Measurements from ENCODE around the gene NPY4R. TPM values are rescaled to one million over a fixed set of nuclear protein-coding genes. Genes with fewer than 3 reads are reported as not detected.
"Not testable (repeated sequence)": the region's sequence is repeated elsewhere in the genome, so short reads cannot be mapped to it uniquely, and the experiment has no call there.

Gene NPY4R, protein sequence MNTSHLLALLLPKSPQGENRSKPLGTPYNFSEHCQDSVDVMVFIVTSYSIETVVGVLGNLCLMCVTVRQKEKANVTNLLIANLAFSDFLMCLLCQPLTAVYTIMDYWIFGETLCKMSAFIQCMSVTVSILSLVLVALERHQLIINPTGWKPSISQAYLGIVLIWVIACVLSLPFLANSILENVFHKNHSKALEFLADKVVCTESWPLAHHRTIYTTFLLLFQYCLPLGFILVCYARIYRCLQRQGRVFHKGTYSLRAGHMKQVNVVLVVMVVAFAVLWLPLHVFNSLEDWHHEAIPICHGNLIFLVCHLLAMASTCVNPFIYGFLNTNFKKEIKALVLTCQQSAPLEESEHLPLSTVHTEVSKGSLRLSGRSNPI
- total RNA-seq = not detected

DNA sequence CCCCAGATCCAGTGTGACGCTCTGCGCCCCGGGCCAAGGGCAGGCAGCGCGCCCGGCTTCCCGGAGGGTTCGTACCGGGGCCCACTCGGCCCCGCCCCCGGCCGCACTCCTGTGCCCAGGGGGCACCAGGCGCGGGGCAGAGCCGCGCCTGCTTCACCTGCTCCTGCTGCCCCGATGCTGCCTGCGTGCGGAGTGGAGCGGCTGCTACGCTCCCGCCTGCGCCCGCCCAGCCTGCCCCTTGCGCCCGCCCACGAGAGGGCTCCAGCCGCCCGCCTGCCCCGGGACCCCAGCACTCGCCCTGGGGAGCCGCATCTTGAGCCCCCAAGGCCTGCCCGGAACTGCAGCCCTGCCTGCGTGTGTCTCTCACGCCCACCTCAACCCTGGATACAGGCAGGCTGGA, at the start of gene NPY4R:
NPY4R (minus strand) TSS at position 194 of the 400 bp plus-strand sequence. CDS start 3,323 bp downstream, outside the sequence.
- peak in 1 of 2 donors; percentile 10 for DNase-seq
- H3K4me3 ChIP-seq (replicated peaks in 1 of 3); H3K27me3 ChIP-seq; H3K4me1 ChIP-seq; H3K36me3 ChIP-seq; H3K9me3 ChIP-seq; H3K27ac ChIP-seq; intact Hi-C loops (cut with DNase I): not testable (repeated sequence)
- WGBS, 2 donors = 0% methylated on average over 2 of the region's 36 CpGs; no CpG with 5 or more reads in 1 of the 2 donors

DNA sequence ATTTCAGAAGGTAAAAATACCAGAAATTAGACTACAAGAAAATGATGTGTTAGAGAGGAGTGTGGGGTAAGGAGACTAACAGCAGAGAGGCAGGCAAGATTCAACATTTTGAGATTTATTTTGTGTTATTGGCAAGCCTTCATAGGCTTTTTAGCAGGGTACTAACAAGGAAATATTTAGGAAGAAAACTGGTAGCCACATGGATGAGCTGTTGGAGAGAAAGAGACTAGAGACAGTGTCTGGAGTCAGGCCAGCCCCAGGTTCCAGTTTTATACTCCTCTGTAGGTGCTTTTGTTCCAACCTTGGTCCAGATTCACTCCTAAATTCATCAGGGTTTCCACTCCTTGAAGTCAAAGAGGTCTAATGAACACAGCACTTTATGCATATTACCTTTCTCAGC, 49.6 kb upstream of the NPY4R start:
- no peaks in the 10 kb centered on the region for H3K36me3 ChIP-seq
- no peak for DNase-seq
- no peaks in the 10 kb centered on the region for H3K27me3 ChIP-seq
- TF ChIP-seq POLR2A (IDR thresholded peaks at IDR 0.05) = no peak
- TF ChIP-seq, protein P1, sequence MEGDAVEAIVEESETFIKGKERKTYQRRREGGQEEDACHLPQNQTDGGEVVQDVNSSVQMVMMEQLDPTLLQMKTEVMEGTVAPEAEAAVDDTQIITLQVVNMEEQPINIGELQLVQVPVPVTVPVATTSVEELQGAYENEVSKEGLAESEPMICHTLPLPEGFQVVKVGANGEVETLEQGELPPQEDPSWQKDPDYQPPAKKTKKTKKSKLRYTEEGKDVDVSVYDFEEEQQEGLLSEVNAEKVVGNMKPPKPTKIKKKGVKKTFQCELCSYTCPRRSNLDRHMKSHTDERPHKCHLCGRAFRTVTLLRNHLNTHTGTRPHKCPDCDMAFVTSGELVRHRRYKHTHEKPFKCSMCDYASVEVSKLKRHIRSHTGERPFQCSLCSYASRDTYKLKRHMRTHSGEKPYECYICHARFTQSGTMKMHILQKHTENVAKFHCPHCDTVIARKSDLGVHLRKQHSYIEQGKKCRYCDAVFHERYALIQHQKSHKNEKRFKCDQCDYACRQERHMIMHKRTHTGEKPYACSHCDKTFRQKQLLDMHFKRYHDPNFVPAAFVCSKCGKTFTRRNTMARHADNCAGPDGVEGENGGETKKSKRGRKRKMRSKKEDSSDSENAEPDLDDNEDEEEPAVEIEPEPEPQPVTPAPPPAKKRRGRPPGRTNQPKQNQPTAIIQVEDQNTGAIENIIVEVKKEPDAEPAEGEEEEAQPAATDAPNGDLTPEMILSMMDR (IDR thresholded peaks at IDR 0.05) = no peak
- H3K4me3 ChIP-seq (replicated peaks in 1 of 3) = no peak overlapping the region
- H3K27ac ChIP-seq = no peak overlapping the region
- intact Hi-C loops (cut with DNase I) = no loop called here
- no peaks in the 10 kb centered on the region for H3K4me1 ChIP-seq
- H3K9me3 ChIP-seq = no peaks in the 10 kb centered on the region

DNA sequence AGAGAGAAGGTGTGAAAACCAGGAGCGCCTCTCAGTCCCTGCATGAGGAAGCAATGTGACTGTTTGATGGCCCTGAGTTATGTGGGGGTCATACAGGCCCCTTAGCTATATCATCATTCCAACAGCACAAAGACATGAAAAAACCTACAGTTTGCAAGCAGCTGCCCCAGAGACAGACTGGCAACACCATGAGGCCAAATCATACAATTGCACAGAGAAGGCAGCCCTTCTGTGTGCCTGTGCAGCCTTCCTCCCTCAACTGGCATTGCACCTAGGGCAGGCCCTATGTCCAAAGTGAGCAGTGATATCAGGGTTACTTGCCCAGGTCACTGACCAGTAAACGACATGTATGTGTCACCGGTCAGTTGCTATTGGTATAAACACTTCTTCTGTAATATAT, 49.1 kb upstream of the NPY4R start:
- no peaks in the 10 kb centered on the region for H3K9me3 ChIP-seq
- no peaks in the 10 kb centered on the region for H3K27me3 ChIP-seq
- no peak for DNase-seq
- no peaks in the 10 kb centered on the region for H3K4me1 ChIP-seq
- H3K27ac ChIP-seq = no peak overlapping the region
- no peak for TF ChIP-seq POLR2A (IDR thresholded peaks at IDR 0.05)
- TF ChIP-seq, protein P1 (IDR thresholded peaks at IDR 0.05) = no peak
- 79 to 85% methylated on average over 3 of the region's 3 CpGs for WGBS, 2 donors
- intact Hi-C loops (cut with DNase I) = no loop called here
- no peaks in the 10 kb centered on the region for H3K36me3 ChIP-seq
- H3K4me3 ChIP-seq (replicated peaks in 1 of 3) = no peak overlapping the region

DNA sequence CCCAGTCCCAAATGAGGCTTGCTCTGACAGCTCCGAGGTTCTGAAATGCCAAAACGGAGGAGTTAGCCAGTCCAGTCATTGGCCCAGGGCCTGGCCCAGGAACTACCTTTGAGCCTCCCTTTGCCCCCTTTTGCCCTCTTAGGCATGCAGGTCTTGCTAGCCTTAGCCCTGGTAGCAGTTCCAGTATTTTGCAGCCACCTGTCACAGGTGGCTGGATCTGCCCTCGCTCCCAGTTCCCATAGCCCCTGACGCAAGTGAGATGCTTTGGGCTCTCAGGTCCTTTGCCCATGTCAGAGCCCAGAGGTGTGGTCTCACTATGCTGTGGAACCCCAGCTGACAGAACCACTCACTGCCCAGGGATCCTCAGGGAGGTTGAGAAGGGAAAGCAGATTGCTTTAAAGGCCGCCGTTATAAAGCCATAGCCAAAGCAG, 48.7 kb upstream of the NPY4R start:
- DNase-seq = no peak
- H3K9me3 ChIP-seq = no peaks in the 10 kb centered on the region
- no peaks in the 10 kb centered on the region for H3K36me3 ChIP-seq
- no peak overlapping the region for H3K27ac ChIP-seq
- intact Hi-C loops (cut with DNase I) = no loop called here
- TF ChIP-seq, protein P1 (IDR thresholded peaks at IDR 0.05) = no peak
- TF ChIP-seq POLR2A (IDR thresholded peaks at IDR 0.05) = no peak
- no peaks in the 10 kb centered on the region for H3K4me1 ChIP-seq
- H3K27me3 ChIP-seq = no peaks in the 10 kb centered on the region
- 74 to 76% methylated on average over 6 of the region's 6 CpGs for WGBS, 2 donors
- no peak overlapping the region for H3K4me3 ChIP-seq (replicated peaks in 1 of 3)

DNA sequence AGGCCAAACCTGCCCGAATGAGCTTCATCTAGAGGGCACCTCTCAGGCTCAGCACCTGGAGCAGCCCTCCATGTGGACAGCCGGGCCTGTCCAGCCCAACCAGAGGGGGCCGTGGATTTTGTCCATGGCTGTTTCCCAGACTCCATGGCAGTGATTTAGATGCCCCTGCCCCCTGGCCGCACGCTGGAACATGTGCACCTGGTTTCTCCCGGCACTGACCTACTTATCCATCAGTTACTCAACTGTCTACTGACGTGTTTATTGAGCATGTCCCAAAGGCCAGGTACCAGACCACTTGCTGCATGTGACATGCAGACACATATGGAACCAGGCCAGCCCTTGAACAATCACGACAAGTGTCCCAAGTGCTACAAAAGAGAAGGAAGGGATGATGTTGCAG, 47.6 kb upstream of the NPY4R start:
- intact Hi-C loops (cut with DNase I); DNase-seq; H3K4me1 ChIP-seq; H3K9me3 ChIP-seq; H3K4me3 ChIP-seq (replicated peaks in 1 of 3); H3K27me3 ChIP-seq; H3K27ac ChIP-seq; H3K36me3 ChIP-seq: not testable (repeated sequence)
- no CpG with 5 or more reads among the region's 8 CpGs for WGBS, 2 donors

DNA sequence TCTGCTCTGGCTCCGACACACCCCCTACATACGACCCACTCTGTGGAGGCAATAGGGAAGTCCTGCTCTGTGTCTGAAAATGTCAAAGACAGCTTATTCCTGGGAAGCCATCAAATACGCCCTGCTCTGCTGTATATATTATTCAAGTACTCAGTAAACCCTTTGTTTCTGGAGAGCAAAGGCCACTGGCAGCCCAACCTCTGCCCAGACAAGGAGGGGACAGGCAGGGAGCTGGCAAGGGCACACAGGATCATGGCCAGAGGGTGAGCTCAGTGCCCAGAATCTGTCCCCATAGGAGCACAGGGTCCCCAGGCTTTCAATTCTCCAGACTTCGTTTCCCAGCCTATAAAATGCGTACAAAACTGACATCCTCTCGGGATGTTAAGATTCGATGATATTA, 47.0 kb upstream of the NPY4R start:
- H3K36me3 ChIP-seq; intact Hi-C loops (cut with DNase I); H3K4me1 ChIP-seq; H3K27ac ChIP-seq; H3K27me3 ChIP-seq; H3K4me3 ChIP-seq (replicated peaks in 1 of 3); H3K9me3 ChIP-seq; DNase-seq: not testable (repeated sequence)
- WGBS, 2 donors = 94 to 100% methylated on average over 1 to 2 of the region's 7 CpGs

DNA sequence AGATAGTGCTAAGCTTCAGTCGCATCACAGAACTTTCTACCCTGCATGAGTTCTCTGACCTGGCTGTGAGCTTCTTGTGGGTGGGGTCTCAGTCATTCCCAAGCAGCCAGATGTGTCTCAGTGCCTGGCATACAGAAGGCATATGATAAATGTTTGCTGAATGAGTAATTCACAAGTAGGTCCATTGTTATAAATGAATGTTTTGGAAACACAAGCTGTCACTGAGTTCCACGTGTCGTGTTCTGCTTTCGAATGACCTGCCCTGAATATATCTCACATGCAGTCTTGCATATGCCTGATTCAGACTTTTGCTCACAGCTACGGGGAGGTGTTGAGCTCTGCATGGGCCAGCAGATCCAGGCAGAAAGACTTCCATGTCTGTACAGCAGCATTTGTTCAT, 46.2 kb upstream of the NPY4R start:
- H3K4me3 ChIP-seq (replicated peaks in 1 of 3); intact Hi-C loops (cut with DNase I); H3K4me1 ChIP-seq; DNase-seq; H3K36me3 ChIP-seq; H3K27me3 ChIP-seq; H3K27ac ChIP-seq; H3K9me3 ChIP-seq: not testable (repeated sequence)
- no CpG with 5 or more reads among the region's 5 CpGs for WGBS, 2 donors

DNA sequence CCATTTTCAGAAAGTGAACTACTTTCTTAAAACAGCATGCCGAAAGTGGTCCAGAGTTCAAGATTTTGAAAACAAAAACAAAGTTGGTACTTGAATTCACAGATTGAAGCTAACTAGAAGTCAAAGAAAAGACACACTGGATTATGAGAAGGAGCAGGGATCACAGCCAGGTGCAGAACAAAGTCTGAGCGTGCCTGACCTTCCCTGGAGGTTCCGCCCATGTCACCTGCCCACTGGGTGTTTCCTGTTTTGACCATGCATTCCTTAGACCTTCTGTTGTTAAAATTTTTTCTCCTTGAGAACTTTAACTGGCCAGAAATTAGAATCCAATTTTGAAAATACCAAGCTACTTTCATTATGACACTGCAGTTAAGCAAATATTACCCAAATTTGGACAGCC, 34.2 kb upstream of the NPY4R start:
- H3K36me3 ChIP-seq; intact Hi-C loops (cut with DNase I); H3K27ac ChIP-seq; H3K4me1 ChIP-seq; H3K4me3 ChIP-seq (replicated peaks in 1 of 3); H3K27me3 ChIP-seq; DNase-seq; H3K9me3 ChIP-seq: not testable (repeated sequence)
- WGBS, 2 donors = no CpG with 5 or more reads among the region's 3 CpGs

DNA sequence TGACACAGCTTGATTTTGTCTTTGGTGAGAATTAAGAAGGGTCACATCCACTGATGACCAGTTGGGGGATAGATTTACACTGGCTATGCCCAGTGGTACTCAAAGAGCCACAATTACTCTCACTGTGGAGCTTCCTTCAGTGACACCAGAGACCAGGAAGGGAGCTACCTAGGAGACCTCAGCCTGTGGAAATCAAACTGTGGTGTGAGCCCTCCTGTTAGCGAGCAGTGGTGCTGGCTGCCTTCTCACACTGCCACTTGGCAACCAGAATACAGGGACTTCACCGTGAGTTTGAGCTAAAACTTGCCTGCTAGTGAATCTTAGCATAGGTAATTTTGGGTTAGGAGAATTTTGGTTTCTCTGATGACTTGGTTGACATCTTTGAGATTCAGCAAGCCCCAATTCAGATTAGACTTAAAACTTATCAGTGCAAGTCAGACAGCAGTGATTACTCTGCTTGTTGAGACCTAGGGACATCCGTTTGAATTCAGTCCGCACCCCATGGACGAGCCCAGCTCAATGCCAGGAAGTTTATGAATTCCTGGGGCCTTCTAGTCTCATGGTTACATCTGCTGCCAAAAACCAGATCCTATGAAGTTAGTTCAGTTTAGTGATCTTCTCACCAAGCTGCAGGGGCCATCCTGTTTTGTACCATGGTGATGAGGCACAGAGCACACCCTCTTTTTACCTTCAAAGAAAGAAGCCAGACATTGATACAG, 33.4 kb upstream of the NPY4R start:
- H3K27me3 ChIP-seq; H3K9me3 ChIP-seq; H3K4me1 ChIP-seq; H3K36me3 ChIP-seq; H3K27ac ChIP-seq; DNase-seq; intact Hi-C loops (cut with DNase I); H3K4me3 ChIP-seq (replicated peaks in 1 of 3): not testable (repeated sequence)
- no CpG with 5 or more reads among the region's 5 CpGs for WGBS, 2 donors

DNA sequence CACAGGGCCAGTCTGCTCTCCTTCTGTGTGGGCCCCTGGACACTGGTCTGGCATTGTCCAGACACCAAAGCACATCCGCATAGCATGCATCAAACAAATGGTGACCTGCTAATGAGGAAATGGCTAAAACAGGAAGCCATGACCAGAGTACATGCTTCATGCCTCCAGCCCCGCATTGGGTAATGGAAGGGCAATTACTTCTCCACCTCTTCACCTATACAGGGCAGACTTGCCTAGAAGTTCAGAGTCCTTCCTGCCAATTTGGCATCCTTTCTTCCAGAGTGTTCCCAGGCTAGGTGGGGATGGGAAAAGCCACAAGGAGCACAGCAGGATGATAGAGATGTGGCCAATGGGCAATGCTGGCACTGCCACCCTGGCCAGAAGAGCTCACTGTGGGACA, 32.1 kb upstream of the NPY4R start:
- no CpG with 5 or more reads among the region's 2 CpGs for WGBS, 2 donors
- H3K36me3 ChIP-seq; H3K4me1 ChIP-seq; H3K27me3 ChIP-seq; DNase-seq; H3K27ac ChIP-seq; H3K9me3 ChIP-seq; intact Hi-C loops (cut with DNase I); H3K4me3 ChIP-seq (replicated peaks in 1 of 3): not testable (repeated sequence)

All from thyroid gland (tissue), 4 donors.